Stomach (tissue), 9 donors: ENCODE results near the gene PGM5. TPM values are rescaled to one million over a fixed set of nuclear protein-coding genes. Genes with fewer than 3 reads are reported as not detected.

Experiments used
- DNase-seq, 2 donors: peaks; one replicate each; pipeline versions ENCODE4 v3.0.0 to v3.0.0-alpha.2; 2013 to 2019
- H3K27ac ChIP-seq, 5 donors: fragments of 200-600 bp in 4 of 5; sonication (generic) in 4 of 5; one replicate each; pipeline ENCODE4 v1.5.1; 2013 to 2019; ENCODE audit warnings: mild to moderate bottlenecking in 1 of 5, moderate library complexity in 1 of 5
- H3K27me3 ChIP-seq, 3 donors: fragments of 200-600 bp; sonication (generic); one replicate each; pipeline ENCODE4 v1.5.1; 2017 to 2019; ENCODE audit warnings: mixed run types in 1 of 3
- H3K36me3 ChIP-seq, 4 donors: fragments of 200-600 bp; sonication (generic); 1 replicate in 3 of 4; 2 replicates in 1 of 4; pipeline ENCODE4 v1.5.1; 2016 to 2019
- H3K4me1 ChIP-seq, 4 donors: fragments of 200-600 bp; sonication (generic); one replicate each; pipeline ENCODE4 v1.5.1; 2016 to 2019
- H3K4me3 ChIP-seq, 4 donors: fragments of 200-600 bp; sonication (generic) in 3 of 4; one replicate each; pipeline ENCODE4 v1.5.1; 2016 to 2019; ENCODE audit warnings: mild to moderate bottlenecking in 1 of 4
- H3K9me3 ChIP-seq, 4 donors: fragments of 200-600 bp; sonication (generic); one replicate each; pipeline ENCODE4 v1.5.1; 2016 to 2019
- EP300 ChIP-seq: sonication (generic); formaldehyde crosslinking; IDR thresholded peaks from one replicate; pipeline ENCODE4 v1.6.1; 2017; ENCODE audit warnings: antibody characterized with exemption
- POLR2A ChIP-seq, 4 donors: fragments of 450-650 bp; IDR thresholded peaks; one replicate each; pipeline ENCODE4 v1.6.1; 2016; ENCODE audit warnings: antibody characterized with exemption in 4 of 4, control low read depth in 2 of 4, mild to moderate bottlenecking in 1 of 4, moderate library complexity in 1 of 4
- POLR2AphosphoS5 ChIP-seq, 3 donors: sonication (generic); formaldehyde crosslinking; IDR thresholded peaks; one replicate each; pipeline ENCODE4 v1.6.1; 2016; ENCODE audit warnings: antibody characterized with exemption in 3 of 3
- WGBS, 5 donors: extraction: QIAGEN DNeasy Blood & Tissue Kit in 3 of 5; methylation state at CpG; one replicate each; pipeline versions ENCODE4 v1.1.5 to v1.1.7; 2013 to 2018; 5-methylcytosine and 5-hydroxymethylcytosine counted together
- intact Hi-C: fragments of 100-400 bp; cut with DNase I; formaldehyde crosslinking; loops from one replicate; pipeline ENCODE4 v1.15.1; 2023; ENCODE audit warnings: low total_unique reads
- polyA plus RNA-seq, 3 donors: library from polyadenylated mRNA; stranded (reverse); fragments of 200-250 nt; gene quantifications; one replicate each; pipeline ENCODE4 v1.2.3, GENCODE V29; 2013
- total RNA-seq, 5 donors: library from RNA; depleted of rRNA; stranded (reverse); fragments of >200 nt; gene quantifications; one replicate each; pipeline versions ENCODE4 v1.1.0 to v1.2.3, GENCODE V29; 2014 to 2016
- TF ChIP-seq, protein P1 (sequence below), 7 experiments: fragments of 450-650 bp in 4 of 7; fragments of 200-600 bp in 3 of 7; sonication (generic) in 3 of 7; IDR thresholded peaks; one replicate each; pipeline ENCODE4 v1.5.1; 2016 to 2019; ENCODE audit warnings: antibody characterized with exemption in 7 of 7, control low read depth in 2 of 7, mild to moderate bottlenecking in 1 of 7
- donor health status: healthy with polysubstance abuse.
- donor health status: Bipolar disorder and iron deficiency.
- donor health status: healthy.

Gene PGM5
- total and polyA plus RNA-seq, 8 donors = 10.6 to 145 (median 62.2) TPM

DNA sequence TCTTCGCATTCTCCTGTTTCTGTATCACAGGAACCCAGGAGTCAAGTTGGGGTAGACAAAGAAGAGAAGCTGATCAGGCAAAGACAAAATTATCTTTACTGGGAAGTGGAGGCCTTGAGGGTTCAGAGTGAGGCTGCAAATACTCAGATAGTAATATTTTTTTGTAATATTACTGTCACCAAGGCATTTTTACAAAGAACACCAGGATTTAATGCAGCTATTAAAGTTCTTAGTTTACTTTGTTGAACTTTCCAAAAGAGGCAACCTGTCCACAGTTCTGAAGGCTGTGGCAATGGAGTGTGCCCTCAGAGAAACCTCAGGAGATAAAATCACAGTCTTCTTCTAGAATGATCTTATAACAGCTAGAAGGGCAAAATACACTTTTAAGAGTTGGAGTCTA, 74.9 kb downstream of the PGM5 start:
- no peaks in the 10 kb centered on the region for H3K27me3 ChIP-seq
- TF ChIP-seq EP300 = no peak
- TF ChIP-seq, protein P1, sequence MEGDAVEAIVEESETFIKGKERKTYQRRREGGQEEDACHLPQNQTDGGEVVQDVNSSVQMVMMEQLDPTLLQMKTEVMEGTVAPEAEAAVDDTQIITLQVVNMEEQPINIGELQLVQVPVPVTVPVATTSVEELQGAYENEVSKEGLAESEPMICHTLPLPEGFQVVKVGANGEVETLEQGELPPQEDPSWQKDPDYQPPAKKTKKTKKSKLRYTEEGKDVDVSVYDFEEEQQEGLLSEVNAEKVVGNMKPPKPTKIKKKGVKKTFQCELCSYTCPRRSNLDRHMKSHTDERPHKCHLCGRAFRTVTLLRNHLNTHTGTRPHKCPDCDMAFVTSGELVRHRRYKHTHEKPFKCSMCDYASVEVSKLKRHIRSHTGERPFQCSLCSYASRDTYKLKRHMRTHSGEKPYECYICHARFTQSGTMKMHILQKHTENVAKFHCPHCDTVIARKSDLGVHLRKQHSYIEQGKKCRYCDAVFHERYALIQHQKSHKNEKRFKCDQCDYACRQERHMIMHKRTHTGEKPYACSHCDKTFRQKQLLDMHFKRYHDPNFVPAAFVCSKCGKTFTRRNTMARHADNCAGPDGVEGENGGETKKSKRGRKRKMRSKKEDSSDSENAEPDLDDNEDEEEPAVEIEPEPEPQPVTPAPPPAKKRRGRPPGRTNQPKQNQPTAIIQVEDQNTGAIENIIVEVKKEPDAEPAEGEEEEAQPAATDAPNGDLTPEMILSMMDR (IDR thresholded peaks at IDR 0.05) = no peak
- no peak for TF ChIP-seq POLR2A (IDR thresholded peaks at IDR 0.05)
- no peak for TF ChIP-seq POLR2AphosphoS5 (IDR thresholded peaks at IDR 0.05)
- H3K36me3 ChIP-seq = no peaks in the 10 kb centered on the region
- WGBS, 5 donors = 86 to 98% (median 93%) methylated on average over 1 of the region's 1 CpG
- H3K4me3 ChIP-seq = no peak overlapping the region
- DNase-seq = no peak
- intact Hi-C loops = no loop called here
- peak overlapping the region in 3 of 5 donors; percentile 10 to 25 (median 25) for H3K27ac ChIP-seq
- H3K4me1 ChIP-seq = peaks cover 0 to 41% (median 15%) of the 10 kb centered on the region in 4 donors
- H3K9me3 ChIP-seq = no peaks in the 10 kb centered on the region

- Histone ChIP-seq H3K4me3 (no peak overlapping the region), H3K9me3 (no peaks in the 10 kb centered on the region), H3K4me1 (peaks cover 4 to 42% (median 14%) of the 10 kb centered on the region in 4 donors), H3K27me3 (no peaks in the 10 kb centered on the region), H3K27ac (peak overlapping the region in 2 of 5 donors; percentile 27 to 47), H3K36me3 (no peaks in the 10 kb centered on the region)
- intact Hi-C loops = no loop called here
- WGBS, 5 donors = 72 to 86% (median 79%) methylated on average over 6 of the region's 6 CpGs
- TF ChIP-seq POLR2A (IDR thresholded peaks at IDR 0.05) (no peak), EP300 (no peak), POLR2AphosphoS5 (IDR thresholded peaks at IDR 0.05) (no peak)
- TF ChIP-seq, protein P1 (IDR thresholded peaks at IDR 0.05) = no peak
- no peak for DNase-seq
Measured at GRCh38 chr9:68433531-68434110, 77.2 kb downstream of the PGM5 start.

GRCh38 chr9:68437785-68438184, 81.4 kb downstream of the PGM5 start:
- Histone ChIP-seq H3K27me3 (no peaks in the 10 kb centered on the region), H3K36me3 (no peaks in the 10 kb centered on the region), H3K4me1 (peaks cover 4 to 31% (median 12%) of the 10 kb centered on the region in 4 donors), H3K27ac (peak overlapping the region in 4 of 5 donors; percentile 30 to 72 (median 33)), H3K9me3 (peaks cover 0 to 11% (median 6%) of the 10 kb centered on the region in 4 donors), H3K4me3 (no peak overlapping the region)
- intact Hi-C loops = no loop called here
- DNase-seq = peak; percentile 67 to 78
- 40 to 60% (median 49%) methylated on average over 7 of the region's 7 CpGs for WGBS, 5 donors
- TF ChIP-seq, protein P1 (IDR thresholded peaks at IDR 0.05) = no peak
- no peak for TF ChIP-seq POLR2A (IDR thresholded peaks at IDR 0.05)
- TF ChIP-seq EP300 = no peak
- peak; percentile 52 to 86 (median 78) for TF ChIP-seq POLR2AphosphoS5 (IDR thresholded peaks at IDR 0.05)

GRCh38 chr9:68443624-68444023, 87.2 kb downstream of the PGM5 start:
- H3K4me1 ChIP-seq = peaks cover 0 to 50% (median 19%) of the 10 kb centered on the region in 4 donors
- 17 to 32% (median 19%) methylated on average over 2 of the region's 2 CpGs for WGBS, 5 donors
- H3K27me3 ChIP-seq = no peaks in the 10 kb centered on the region
- H3K4me3 ChIP-seq = no peak overlapping the region
- intact Hi-C loops = loop anchor here (10.0 kb wide), 1 partner anchor 51 kb away; no protein-coding TSS in a partner anchor
- peaks cover 0 to 11% (median 6%) of the 10 kb centered on the region in 4 donors for H3K9me3 ChIP-seq
- peak overlapping the region in 1 of 5 donors; percentile 83 for H3K27ac ChIP-seq
- DNase-seq = peak in 1 of 2 donors; percentile 26
- TF ChIP-seq EP300 = no peak
- TF ChIP-seq POLR2A (IDR thresholded peaks at IDR 0.05) = no peak
- TF ChIP-seq POLR2AphosphoS5 (IDR thresholded peaks at IDR 0.05) = no peak
- TF ChIP-seq, protein P1 (IDR thresholded peaks at IDR 0.05) = no peak
- H3K36me3 ChIP-seq = no peaks in the 10 kb centered on the region
